ENCODE results near the gene SCRN2. TPM values are rescaled to one million over a fixed set of nuclear protein-coding genes. Genes with fewer than 3 reads are reported as not detected.

SCRN2 gene
- total RNA-seq, 1 donor from 2014 or later: 126 TPM

DNA sequence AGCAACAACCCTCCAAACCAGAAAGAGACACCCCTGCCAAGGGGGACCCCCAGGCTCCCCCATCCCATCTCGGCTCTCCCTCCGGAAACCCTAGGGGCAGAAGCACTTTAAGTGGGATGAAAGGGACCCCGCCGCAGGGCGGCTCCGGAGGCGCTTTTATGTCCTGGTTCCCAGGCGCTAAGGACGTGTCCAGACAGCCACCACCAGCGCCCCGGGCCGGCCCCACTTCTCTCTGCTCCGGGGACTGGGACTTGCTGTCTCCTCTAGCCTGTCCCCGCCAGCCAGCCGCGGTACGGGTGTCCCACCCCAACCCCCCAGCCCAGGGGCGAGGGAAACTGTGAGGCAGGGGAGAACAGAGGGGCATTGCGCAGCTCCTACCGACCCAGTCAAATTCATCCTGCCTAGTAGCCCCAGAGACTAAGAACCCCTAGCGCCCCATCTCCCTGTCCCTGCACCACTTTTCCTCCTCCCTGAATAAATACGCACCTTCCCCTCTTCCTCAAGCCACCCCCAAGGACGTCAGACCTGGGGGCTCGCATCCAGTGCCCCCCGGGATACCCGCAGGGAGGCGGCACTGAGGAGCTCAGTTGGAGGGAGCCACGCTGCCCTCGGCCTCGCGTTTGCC lies 5.8 kb upstream of the SCRN2 start:
- DNase-seq (ENCODE audit: low spot score in 2 of 2): no peak
- Histone ChIP-seq H3K4me3 (no peak overlapping the region), H3K27ac (no peak overlapping the region), H3K27me3 (peaks cover 24% of the 10 kb centered on the region), H3K4me1 (peaks cover 5 to 15% of the 10 kb centered on the region in 2 donors), H3K9me3 (no peaks in the 10 kb centered on the region), H3K36me3 (no peaks in the 10 kb centered on the region)
- TF ChIP-seq, protein P1, sequence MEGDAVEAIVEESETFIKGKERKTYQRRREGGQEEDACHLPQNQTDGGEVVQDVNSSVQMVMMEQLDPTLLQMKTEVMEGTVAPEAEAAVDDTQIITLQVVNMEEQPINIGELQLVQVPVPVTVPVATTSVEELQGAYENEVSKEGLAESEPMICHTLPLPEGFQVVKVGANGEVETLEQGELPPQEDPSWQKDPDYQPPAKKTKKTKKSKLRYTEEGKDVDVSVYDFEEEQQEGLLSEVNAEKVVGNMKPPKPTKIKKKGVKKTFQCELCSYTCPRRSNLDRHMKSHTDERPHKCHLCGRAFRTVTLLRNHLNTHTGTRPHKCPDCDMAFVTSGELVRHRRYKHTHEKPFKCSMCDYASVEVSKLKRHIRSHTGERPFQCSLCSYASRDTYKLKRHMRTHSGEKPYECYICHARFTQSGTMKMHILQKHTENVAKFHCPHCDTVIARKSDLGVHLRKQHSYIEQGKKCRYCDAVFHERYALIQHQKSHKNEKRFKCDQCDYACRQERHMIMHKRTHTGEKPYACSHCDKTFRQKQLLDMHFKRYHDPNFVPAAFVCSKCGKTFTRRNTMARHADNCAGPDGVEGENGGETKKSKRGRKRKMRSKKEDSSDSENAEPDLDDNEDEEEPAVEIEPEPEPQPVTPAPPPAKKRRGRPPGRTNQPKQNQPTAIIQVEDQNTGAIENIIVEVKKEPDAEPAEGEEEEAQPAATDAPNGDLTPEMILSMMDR (IDR thresholded peaks at IDR 0.05): peak in 1 of 3 experiments; percentile 2
- intact Hi-C loops (cut with DNase I): loop anchor here (10.0 kb wide), 2 partner anchors 258 to 288 kb away; partner anchors contain the start of genes CBX1 and SNX11

DNA sequence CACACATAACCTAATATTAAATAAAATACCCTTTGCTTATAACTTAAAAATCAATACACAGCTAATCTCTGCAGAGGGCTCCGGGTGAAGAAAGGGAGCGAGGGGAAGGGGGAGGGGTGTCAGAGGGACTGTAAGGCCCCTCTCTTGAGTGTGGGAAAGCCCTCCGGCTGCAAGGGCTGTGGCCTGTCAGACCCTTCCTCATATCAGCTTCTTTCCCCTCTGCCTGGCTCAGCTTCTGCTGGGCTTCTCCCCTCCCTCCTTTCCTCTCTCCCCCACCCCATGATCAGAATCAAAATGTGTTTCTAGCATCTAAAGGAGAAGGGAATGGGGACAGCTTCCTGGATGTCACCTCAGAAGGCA lies 4.6 kb upstream of the SCRN2 start:
- Histone ChIP-seq H3K36me3 (no peaks in the 10 kb centered on the region), H3K27me3 (peaks cover 13% of the 10 kb centered on the region), H3K4me1 (peaks cover 4 to 6% of the 10 kb centered on the region in 2 donors), H3K4me3 (no peak overlapping the region), H3K27ac (no peak overlapping the region), H3K9me3 (no peaks in the 10 kb centered on the region)
- no peak for DNase-seq (ENCODE audit: low spot score in 2 of 2)
- TF ChIP-seq, protein P1 (IDR thresholded peaks at IDR 0.05): no peak
- intact Hi-C loops (cut with DNase I): loop anchor here (10.0 kb wide), 2 partner anchors 259 to 289 kb away; partner anchors contain the start of genes CBX1 and SNX11

DNA sequence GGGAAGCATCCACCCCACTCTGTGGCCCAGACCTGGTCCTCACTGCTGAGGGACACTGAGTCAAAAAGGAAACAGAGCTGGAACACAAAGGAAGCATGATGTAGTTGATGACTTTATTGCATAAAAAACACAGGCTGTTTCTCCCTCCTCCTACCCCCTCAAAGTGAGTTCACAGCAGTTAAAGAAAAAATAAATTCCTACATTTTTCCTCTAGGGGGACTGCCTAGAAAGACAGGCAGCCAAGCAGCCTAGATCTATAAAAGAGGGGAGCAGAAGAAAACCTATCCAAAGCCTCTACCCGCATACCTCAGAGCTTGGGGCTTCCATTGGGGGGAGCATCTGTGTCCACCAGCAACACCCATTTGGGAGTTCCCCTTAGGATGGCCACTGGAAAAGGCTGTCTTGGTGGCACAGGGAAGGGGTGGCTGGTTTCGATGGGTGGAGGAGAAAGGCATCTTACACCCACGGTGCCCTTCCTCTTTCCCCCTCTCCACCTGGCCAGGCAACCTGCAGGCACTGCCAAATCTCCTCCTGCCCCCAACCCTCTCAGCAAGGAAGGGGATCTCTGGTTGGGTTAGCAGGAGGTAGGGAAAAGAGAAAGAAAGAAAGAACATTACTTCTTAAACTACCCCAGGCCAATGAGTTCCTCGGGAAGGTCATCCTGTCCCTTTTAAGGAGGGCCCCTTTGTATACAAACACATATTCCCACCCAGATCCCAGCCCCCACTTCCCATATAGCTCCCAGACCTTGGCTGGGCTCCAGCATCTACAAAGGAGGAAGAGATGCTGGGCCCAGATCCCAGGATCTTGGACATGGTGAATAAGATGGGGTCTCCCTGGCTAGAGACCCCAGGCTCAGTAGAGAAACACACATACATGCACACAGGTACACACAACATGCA lies 4.0 kb upstream of the SCRN2 start:
- Histone ChIP-seq H3K9me3 (no peaks in the 10 kb centered on the region), H3K27ac (no peak overlapping the region), H3K27me3 (peaks cover 11% of the 10 kb centered on the region), H3K4me3 (no peak overlapping the region), H3K4me1 (peaks cover 6 to 9% of the 10 kb centered on the region in 2 donors), H3K36me3 (no peaks in the 10 kb centered on the region)
- TF ChIP-seq, protein P1 (IDR thresholded peaks at IDR 0.05): peak in 1 of 3 experiments; percentile 5
- DNase-seq (ENCODE audit: low spot score in 2 of 2): no peak
- intact Hi-C loops (cut with DNase I): loop anchor here (5.0 to 10.0 kb wide), 4 partner anchors 97 to 290 kb away; partner anchors contain the start of genes CBX1, PNPO and SNX11

DNA sequence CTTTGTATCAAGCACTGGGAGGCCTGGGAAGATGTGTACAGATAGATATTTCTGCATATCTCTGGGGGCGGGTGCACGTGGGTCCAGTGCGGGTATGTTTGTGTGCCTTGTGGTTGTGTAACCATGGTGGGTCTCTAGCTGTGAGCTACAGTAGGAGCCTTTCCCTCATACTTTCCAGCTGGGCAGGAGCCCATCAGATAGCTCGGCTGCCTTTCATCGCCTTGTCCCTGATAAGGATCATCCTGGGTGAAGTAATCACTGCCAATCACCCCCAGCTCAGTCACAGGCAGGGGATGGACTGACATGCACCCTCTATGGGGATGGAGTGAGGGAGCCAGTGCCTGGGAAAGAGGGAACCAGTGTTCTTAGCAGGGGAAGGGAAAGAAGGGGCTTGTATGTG lies 3.2 kb upstream of the SCRN2 start:
- TF ChIP-seq, protein P1 (IDR thresholded peaks at IDR 0.05): no peak
- Histone ChIP-seq H3K36me3 (no peaks in the 10 kb centered on the region), H3K27ac (no peak overlapping the region), H3K27me3 (peaks cover 11% of the 10 kb centered on the region), H3K9me3 (no peaks in the 10 kb centered on the region), H3K4me3 (no peak overlapping the region), H3K4me1 (peaks cover 6 to 9% of the 10 kb centered on the region in 2 donors)
- intact Hi-C loops (cut with DNase I): loop anchor here (5.0 to 10.0 kb wide), 4 partner anchors 98 to 291 kb away; partner anchors contain the start of genes CBX1, PNPO and SNX11
- no peak for DNase-seq (ENCODE audit: low spot score in 2 of 2)

DNA sequence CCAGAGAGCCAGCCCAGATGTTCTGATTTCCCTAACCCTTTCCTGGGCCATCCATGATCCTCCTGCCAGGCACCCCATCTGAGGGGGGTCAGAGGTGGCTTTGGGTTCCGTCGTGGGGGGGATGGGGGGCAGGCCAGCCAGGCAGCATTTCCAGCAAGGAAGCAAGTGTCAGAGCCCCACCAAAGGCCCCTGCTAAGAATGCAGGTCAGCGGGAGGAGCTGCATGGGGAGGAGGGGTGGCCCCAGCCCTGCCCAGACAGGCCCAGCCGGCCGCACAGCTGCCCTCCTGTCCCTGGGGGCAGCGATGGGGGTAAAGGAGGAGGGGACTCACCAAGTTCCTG lies 2.3 kb upstream of the SCRN2 start:
- intact Hi-C loops (cut with DNase I): loop anchor here (5.0 to 10.0 kb wide), 4 partner anchors 99 to 291 kb away; partner anchors contain the start of genes CBX1, PNPO and SNX11
- TF ChIP-seq, protein P1 (IDR thresholded peaks at IDR 0.05): no peak
- Histone ChIP-seq H3K27ac (no peak overlapping the region), H3K27me3 (peaks cover 11% of the 10 kb centered on the region), H3K4me3 (no peak overlapping the region), H3K36me3 (peaks cover 0 to 6% of the 10 kb centered on the region in 2 donors), H3K9me3 (no peaks in the 10 kb centered on the region), H3K4me1 (peaks cover 6 to 9% of the 10 kb centered on the region in 2 donors)
- no peak for DNase-seq (ENCODE audit: low spot score in 2 of 2)

Data from ascending aorta (tissue), 2 donors.